Suprapubic skin (tissue), 4 donors: ENCODE data around the gene ASCL5. TPM values are rescaled to one million over a fixed set of nuclear protein-coding genes. Genes with fewer than 3 reads are reported as not detected.
A peak's percentile ranks its signal among the peaks of the same experiment; 100 is the strongest.

ENCODE experiments used
- DNase-seq, 2 donors: peaks; one replicate each; pipeline ENCODE4 v3.0.0-alpha.2; 2019; ENCODE audit warnings: low spot score in 2 of 2
- H3K27ac ChIP-seq: fragments of 200-600 bp; sonication (generic); one replicate; pipeline ENCODE4 v1.5.1; 2019
- H3K27me3 ChIP-seq: fragments of 200-600 bp; sonication (generic); one replicate; pipeline ENCODE4 v1.5.1; 2019
- H3K36me3 ChIP-seq: fragments of 200-600 bp; sonication (generic); one replicate; pipeline ENCODE4 v1.5.1; 2019
- H3K4me1 ChIP-seq: fragments of 200-600 bp; sonication (generic); one replicate; pipeline ENCODE4 v1.5.1; 2019
- H3K4me3 ChIP-seq: fragments of 200-600 bp; sonication (generic); one replicate; pipeline ENCODE4 v1.5.1; 2019; ENCODE audit warnings: mild to moderate bottlenecking
- H3K9me3 ChIP-seq: fragments of 200-600 bp; sonication (generic); one replicate; pipeline ENCODE4 v1.5.1; 2019
- CTCF ChIP-seq, 2 donors: fragments of 200-600 bp in 1 of 2; fragments of 450-650 bp in 1 of 2; sonication (generic) in 1 of 2; IDR thresholded peaks; one replicate each; pipeline ENCODE4 v1.5.1; 2016 to 2019; ENCODE audit warnings: antibody characterized with exemption in 2 of 2, mild to moderate bottlenecking in 1 of 2, moderate library complexity in 1 of 2
- EP300 ChIP-seq: sonication (generic); formaldehyde crosslinking; IDR thresholded peaks from one replicate; pipeline ENCODE4 v1.6.1; 2017; ENCODE audit warnings: antibody characterized with exemption
- POLR2A ChIP-seq, 2 donors: fragments of 450-650 bp; IDR thresholded peaks; one replicate each; pipeline ENCODE4 v1.6.1; 2017; ENCODE audit warnings: antibody characterized with exemption in 2 of 2, mild to moderate bottlenecking in 2 of 2, moderate library complexity in 2 of 2
- POLR2AphosphoS5 ChIP-seq, 3 donors: sonication (generic); formaldehyde crosslinking; IDR thresholded peaks; one replicate each; pipeline ENCODE4 v1.6.1; 2017; ENCODE audit warnings: antibody characterized with exemption in 3 of 3
- WGBS: methylation state at CpG from one replicate; pipeline ENCODE4 v1.1.5; 2018; 5-methylcytosine and 5-hydroxymethylcytosine counted together
- total RNA-seq, 4 donors: library from RNA; depleted of rRNA; stranded (reverse); fragments of >200 nt; gene quantifications; one replicate each; pipeline ENCODE4 v1.1.0, GENCODE V29; 2016

ASCL5 gene
- total RNA-seq, 4 donors from 2014 or later, result not detected

- no peak overlapping the region for H3K27ac ChIP-seq
- DNase-seq, result peak; percentile 89 to 90
- peaks cover 9% of the 10 kb centered on the region for H3K27me3 ChIP-seq
- 3% methylated on average over 13 of the region's 88 CpGs for WGBS
- H3K4me1 ChIP-seq, result peaks cover 14% of the 10 kb centered on the region
- peak overlapping the region; percentile 66 for H3K4me3 ChIP-seq
- H3K9me3 ChIP-seq, result no peaks in the 10 kb centered on the region
- no peaks in the 10 kb centered on the region for H3K36me3 ChIP-seq
- TF ChIP-seq CTCF (IDR thresholded peaks at IDR 0.05), result peak; percentile 79 to 82
- TF ChIP-seq POLR2A (IDR thresholded peaks at IDR 0.05), result no peak
Observed at GRCh38 chr1:201114245-201115131, 12.5 kb downstream of the ASCL5 start.

GRCh38 chr1:201113451-201114244 lies 13.3 kb downstream of the ASCL5 start:
- peak overlapping the region; percentile 66 for H3K4me3 ChIP-seq
- no peak for TF ChIP-seq CTCF (IDR thresholded peaks at IDR 0.05)
- TF ChIP-seq POLR2AphosphoS5 (IDR thresholded peaks at IDR 0.05), result no peak
- no peak for TF ChIP-seq POLR2A (IDR thresholded peaks at IDR 0.05)
- TF ChIP-seq EP300, result no peak
- peaks cover 14% of the 10 kb centered on the region for H3K4me1 ChIP-seq
- no peak overlapping the region for H3K27ac ChIP-seq
- DNase-seq, result no peak
- peaks cover 9% of the 10 kb centered on the region for H3K27me3 ChIP-seq
- H3K9me3 ChIP-seq, result no peaks in the 10 kb centered on the region
- 57% methylated on average over 12 of the region's 17 CpGs for whole genome bisulfite sequencing
- no peaks in the 10 kb centered on the region for H3K36me3 ChIP-seq

DNA sequence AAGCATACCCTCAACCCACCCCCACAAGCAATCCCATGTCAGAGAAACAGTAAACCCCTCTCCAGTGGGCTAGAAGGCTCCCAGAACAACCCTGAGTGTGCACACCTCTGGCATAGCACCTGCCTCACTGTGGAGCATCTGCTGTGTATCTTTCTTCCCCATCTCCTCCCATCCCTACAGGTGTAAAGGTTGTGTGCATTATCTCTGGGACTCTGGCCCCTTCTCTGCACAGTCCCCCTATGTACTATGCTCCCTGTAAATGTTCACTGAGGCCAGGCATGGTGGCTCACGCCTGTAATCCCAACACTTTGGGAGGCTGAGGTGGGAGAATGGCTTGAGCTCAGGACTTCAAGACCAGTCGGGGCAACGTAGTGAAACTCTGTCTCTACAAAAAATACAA lies 14.1 kb downstream of the ASCL5 start:
- H3K9me3 ChIP-seq, result no peaks in the 10 kb centered on the region
- no peak overlapping the region for H3K27ac ChIP-seq
- peaks cover 14% of the 10 kb centered on the region for H3K4me1 ChIP-seq
- 93% methylated on average over 3 of the region's 3 CpGs for WGBS
- no peaks in the 10 kb centered on the region for H3K36me3 ChIP-seq
- no peak for TF ChIP-seq POLR2AphosphoS5 (IDR thresholded peaks at IDR 0.05)
- no peak for TF ChIP-seq POLR2A (IDR thresholded peaks at IDR 0.05)
- TF ChIP-seq EP300, result no peak
- no peak for TF ChIP-seq CTCF (IDR thresholded peaks at IDR 0.05)
- no peak overlapping the region for H3K4me3 ChIP-seq
- no peak for DNase-seq
- H3K27me3 ChIP-seq, result peaks cover 9% of the 10 kb centered on the region

DNA sequence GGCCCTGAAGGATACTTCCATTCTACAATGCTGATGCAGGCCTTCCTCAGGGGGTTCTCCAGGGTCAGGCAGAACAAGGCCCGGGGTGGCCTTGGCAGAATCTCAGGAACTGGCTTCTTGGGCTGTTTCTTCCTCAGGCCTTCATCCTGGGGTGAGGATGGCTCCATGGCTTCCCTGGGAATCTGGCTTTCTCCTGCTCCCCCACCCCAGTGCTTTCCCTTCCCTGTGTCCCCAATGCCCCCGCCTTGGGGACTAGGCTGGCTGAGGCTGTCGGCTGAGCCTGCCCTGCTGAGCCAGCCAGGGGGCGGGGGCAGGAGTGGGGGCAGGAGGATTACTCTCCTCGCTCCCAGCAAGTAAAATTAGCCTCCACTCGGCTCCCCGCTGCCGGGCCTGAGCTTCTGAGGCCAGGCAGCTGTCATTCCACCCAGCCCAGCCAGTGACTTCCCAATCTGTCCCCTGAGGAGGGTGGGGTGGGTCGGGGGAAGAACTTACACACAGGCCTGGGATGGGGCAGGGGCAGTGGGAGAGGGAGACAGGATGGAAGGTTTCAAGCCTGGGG lies 14.7 kb downstream of the ASCL5 start, which contains the start of gene CACNA1S:
Gene CACNA1S, minus strand, starts transcription at position 254 of the 559 bp plus-strand sequence. Its CDS starts 87 bp downstream, at position 167.
- TF ChIP-seq POLR2AphosphoS5 (IDR thresholded peaks at IDR 0.05) (no peak), POLR2A (IDR thresholded peaks at IDR 0.05) (no peak), CTCF (IDR thresholded peaks at IDR 0.05) (no peak), EP300 (no peak)
- Histone ChIP-seq H3K27ac (no peak within 1 kb of the TSS), H3K36me3 (no peaks in the 10 kb centered on the region), H3K4me3 (no peak within 1 kb of the TSS), H3K4me1 (peaks cover 14% of the 10 kb centered on the region), H3K27me3 (peaks cover 9% of the 10 kb centered on the region), H3K9me3 (no peaks in the 10 kb centered on the region)
- WGBS, result 98% methylated on average over 7 of the region's 9 CpGs
- DNase-seq, result no peak

DNA sequence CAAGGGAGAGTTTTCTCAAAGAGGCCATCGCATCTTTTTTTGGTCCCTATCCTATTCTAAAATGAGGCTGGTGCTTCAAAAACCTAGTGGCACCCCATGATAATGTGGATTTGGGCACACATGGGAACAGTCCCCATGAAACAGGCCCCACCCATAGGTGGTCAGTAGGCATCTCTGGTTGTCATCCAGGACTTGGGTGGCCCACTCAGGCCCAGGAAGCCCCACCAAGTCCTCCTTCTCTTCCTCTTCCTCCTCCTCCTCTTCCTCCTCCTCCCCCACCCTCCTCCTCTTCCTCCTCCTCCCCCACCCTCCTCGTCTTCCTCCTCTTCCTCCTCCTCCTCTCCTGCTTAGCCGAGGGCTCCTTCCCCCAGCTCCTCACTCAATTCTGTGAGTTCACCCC lies 15.3 kb downstream of the ASCL5 start:
- Histone ChIP-seq H3K4me3 (no peak overlapping the region), H3K27me3 (peaks cover 9% of the 10 kb centered on the region), H3K4me1 (peaks cover 14% of the 10 kb centered on the region), H3K9me3 (no peaks in the 10 kb centered on the region), H3K36me3 (no peaks in the 10 kb centered on the region), H3K27ac (no peak overlapping the region)
- 85% methylated on average over 3 of the region's 3 CpGs for whole genome bisulfite sequencing
- DNase-seq, result no peak
- TF ChIP-seq EP300 (no peak), CTCF (IDR thresholded peaks at IDR 0.05) (no peak)
